HG03280 (cell line): ENCODE measurements around the gene CAMTA1.

Experiments
- ATAC-seq: cut with Tn5 transposase; IDR thresholded peaks from one replicate; pipeline ENCODE4 v1.9.1; 2021; ENCODE audit warnings: mild to moderate bottlenecking, moderate library complexity; ENCODE audit not compliant: unreplicated experiment

Gene CAMTA1

GRCh38 chr1:7436056-7437005 is 651.1 kb downstream of the CAMTA1 start:
- ATAC-seq = no peak

DNA sequence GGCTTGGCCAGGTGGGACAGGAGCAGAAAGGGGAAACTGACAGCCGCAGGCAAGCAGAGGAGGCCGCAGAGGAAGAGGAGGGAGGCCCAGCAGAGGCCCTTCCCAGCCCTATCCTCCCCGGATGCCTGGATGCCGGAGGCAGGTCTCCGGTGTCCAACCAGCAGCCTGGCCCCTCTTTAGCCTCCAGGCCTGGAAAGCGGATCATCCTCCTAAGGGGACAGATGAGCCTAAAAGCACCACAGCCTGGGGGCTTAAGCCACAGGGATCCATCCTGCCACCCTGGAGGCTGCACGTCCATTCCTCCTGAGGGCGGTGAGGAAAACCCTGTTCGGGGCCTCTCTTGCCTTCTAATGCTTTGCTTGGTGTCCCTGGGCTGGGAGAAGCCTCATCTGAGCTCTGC is 651.8 kb downstream of the CAMTA1 start:
- ATAC-seq = no peak

GRCh38 chr1:7437608-7438395 is 652.5 kb downstream of the CAMTA1 start:
- ATAC-seq = no peak

- no peak for ATAC-seq
Observed at GRCh38 chr1:7438396-7438785, 653.1 kb downstream of the CAMTA1 start.

DNA sequence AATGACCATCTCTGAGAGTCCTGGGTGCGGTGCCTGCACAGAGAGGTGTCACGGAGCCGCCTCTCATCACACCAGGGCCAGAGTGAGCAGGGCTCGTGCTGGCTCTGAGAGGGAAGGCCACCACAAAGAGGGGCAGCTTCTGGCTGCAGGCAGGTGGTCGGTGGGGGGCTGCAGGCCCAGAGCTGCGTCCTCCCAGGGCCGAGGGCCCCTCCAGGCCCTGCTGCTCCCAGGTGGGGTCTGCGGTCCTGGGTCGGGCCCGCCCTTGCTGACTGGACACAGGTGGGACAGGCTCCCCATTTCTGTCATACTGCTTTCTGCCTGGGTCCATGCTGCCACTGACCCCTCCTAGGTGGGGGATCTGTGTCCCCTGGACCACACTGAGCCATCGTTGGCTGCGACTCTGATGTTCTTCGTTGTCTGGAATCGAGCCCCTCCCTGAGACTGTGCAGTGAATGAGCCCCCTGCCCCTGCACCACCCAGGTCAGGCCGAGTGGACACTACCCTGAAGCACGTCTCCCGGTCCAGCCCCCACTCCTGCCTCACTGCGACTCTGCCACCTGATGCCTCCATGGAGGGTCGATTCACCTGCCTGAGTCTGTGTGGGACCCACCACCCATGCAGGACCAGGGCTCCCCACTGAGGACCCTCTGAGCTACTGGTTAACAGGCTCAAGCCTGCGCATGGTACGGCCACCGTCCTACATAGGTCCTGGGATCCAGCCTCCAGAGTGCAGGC is 653.8 kb downstream of the CAMTA1 start:
- ATAC-seq = no peak

DNA sequence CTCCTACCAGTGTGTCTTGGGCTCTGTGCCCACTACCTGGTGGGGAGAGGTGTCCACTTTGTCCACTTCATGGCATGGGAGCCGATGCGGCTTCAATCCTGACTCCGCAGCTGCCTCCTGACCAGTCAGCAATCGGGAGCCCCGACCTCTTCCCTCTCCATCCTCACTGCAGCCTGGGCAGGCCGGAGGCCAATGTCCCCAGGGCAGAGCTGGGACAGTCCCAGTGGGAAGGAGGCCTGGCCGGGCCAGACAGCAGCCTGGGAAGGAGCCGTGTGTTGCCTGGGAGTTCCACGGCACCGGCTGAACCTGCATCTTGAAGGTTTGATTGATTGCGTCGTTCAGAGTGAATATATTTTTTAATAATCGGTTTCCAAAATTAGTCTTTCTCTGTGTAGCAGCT is 654.9 kb downstream of the CAMTA1 start:
- ATAC-seq = no peak

DNA sequence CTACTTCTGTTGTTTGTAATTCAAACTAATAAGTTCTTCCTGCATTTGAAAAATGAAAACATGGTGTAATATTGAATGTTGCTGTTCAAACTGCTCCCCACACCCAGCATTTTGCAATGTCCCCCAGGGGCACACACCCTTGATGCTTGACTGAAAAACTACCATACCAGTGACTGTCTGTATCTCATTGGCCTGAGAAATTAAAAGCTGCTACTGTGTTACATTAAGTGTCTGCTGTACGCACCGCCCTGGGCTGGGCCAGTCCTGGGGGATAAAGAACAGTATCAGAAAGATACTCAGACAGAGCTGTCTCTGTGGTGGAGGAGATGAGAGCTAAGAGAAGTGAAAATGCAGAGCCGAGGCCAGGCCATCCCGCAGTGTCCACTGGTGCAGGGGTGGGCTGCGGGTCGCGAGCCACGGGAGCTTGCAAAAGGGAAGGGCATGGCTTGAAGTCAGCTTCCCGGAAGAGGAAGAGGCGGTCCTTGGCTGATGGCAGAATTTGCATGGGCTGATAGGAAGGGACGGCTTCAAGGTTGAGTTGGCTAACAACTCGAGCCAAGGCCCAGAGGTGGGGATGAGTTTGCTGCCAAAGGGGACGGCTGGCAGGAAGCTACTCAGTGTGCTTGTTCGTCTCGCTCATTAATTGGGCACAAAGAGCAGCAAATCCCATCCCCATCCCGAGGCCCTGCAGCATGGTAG is 656.0 kb downstream of the CAMTA1 start:
- ATAC-seq = no peak

DNA sequence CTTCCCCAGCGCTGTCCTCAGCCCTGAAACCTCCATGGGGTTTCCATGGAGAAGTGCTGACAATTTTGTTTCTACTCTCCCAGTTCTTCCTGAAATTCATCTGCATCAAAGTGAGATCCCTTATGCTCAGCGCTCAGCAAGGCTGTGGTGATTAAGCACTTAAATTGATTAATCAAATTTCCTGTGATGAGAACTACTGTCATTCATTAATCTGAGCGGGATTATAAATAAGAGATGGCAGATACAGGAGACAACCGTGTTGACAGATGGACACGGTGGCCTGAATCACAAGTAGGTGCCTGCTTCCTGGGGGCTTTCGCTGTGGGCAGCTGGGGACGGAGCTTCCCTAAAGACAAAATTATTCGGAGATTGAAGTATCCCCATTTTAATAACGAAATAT is 656.8 kb downstream of the CAMTA1 start:
- no peak for ATAC-seq

GRCh38 chr1:7442918-7443317 is 657.7 kb downstream of the CAMTA1 start:
- ATAC-seq = no peak

GRCh38 chr1:7444363-7444762 is 659.1 kb downstream of the CAMTA1 start:
- no peak for ATAC-seq

DNA sequence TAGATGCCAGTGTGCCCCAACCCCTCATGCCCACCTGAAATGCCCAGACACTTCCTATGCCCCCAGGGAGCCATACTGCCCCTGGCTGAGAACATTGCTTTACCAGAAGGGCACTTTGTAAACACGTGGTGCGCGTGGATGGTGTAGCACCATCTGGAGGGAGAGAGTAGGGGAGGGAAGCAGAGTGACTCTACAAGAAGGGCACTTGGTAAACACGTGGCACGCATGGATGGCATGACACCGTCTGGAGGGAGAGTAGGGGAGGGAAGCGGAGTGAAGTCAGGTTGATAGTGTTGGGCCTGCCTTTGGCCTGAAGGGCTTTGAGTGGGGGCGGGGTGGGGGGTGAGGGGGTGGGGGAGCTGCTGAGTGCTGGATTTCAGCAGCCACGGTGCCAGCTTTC is 661.8 kb downstream of the CAMTA1 start:
- ATAC-seq = no peak

DNA sequence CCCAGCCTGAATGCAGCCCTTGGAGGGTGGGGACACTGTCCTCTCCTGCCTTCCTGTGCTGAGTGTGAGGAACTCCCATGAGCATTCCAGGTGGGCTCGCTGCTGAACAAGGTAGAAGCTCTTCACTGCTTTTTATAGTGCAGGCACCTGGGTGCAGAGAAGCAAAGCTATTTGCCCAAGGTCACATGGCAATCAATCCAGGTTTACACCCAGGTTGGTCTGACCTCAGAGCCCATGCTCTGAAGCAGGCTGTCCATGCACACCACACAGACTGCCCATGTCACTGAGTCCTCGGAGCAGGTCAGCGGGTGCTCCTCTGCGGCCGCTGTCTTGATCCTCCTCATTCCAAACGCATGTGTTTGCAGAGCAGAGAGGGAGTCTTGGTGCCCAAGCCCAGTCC is 662.5 kb downstream of the CAMTA1 start:
- no peak for ATAC-seq

GRCh38 chr1:7448986-7449385 is 663.7 kb downstream of the CAMTA1 start:
- ATAC-seq = no peak

GRCh38 chr1:7449750-7450149 is 664.5 kb downstream of the CAMTA1 start:
- ATAC-seq = no peak

GRCh38 chr1:7450838-7451237 is 665.6 kb downstream of the CAMTA1 start:
- no peak for ATAC-seq

DNA sequence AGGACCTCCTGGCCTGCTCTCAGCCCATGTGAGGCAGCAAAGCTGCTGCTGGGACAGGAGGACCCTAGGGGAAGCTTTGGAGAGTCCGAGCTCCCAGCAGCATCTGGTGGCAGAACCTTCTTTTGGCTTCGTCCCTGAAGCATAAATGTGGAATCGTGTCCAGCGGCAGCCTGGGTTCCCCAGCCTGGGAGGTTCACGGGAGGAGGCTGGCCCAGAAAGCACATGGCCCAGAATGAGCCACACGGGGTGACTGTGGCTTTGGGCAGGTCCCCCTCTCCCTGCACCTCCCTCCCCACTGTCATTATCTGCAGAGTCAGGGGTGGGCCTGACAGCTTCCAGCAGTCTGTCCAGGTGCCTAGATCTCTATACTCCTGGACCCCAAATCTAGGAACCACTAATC is 667.8 kb downstream of the CAMTA1 start:
- no peak for ATAC-seq

DNA sequence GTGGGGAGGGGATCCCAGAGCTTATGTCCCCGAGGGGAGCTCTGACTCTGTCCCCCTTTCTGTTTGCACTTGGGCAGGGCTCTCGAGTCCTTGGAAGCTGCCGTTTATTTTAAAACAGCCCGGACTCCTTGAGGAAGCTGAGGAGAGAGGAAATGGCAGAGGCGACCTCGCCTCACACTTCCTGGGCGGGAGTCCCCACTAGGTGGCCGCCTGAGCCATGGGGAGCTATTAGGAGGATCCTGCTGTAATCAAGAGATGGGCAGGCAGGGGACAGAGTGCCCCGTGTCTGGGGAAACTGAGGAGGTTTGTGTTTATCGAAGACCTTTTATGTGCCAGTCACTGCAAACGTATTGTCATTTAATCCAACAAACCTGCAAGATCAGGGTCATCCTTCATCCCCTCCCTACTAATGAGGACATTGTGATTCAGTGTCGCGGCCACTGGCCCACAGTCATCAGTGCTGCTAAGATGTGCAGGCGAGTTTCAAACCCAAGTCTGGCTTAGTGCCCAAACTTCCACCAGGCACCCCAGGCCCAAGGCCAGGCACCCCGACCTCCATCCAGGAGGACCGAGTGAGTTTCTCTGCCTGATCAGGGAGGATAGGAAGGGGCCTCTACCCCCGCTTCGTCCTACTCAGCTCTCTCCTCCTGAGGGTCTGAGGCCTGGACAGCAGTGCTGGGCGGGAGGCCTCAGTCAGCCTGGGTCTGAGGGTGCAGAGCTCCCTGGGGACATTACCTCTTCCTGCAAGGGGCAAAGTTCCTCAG is 669.0 kb downstream of the CAMTA1 start:
- no peak for ATAC-seq

- no peak for ATAC-seq
Observed at GRCh38 chr1:7454895-7455784, 669.9 kb downstream of the CAMTA1 start.
